Loucy (cell line): ENCODE data around the gene ODC1.
"Not testable (repeated sequence)": the region's sequence is repeated elsewhere in the genome, so short reads cannot be mapped to it uniquely, and the experiment has no call there.

Experiments
- H2AFZ ChIP-seq: fragments of 200-600 bp; sonication (generic); 2 replicates; pipeline ENCODE4 v1.6.0; 2016; ENCODE audit warnings: antibody characterized with exemption, mild to moderate bottlenecking, low read length, moderate library complexity
- H3F3A ChIP-seq: fragments of 200-600 bp; 2 replicates; pipeline ENCODE4 v1.6.0; 2016; ENCODE audit warnings: antibody characterized with exemption, low read depth, mild to moderate bottlenecking
- H3K27me3 ChIP-seq: fragments of 200-600 bp; sonication (generic); 2 replicates; pipeline ENCODE4 v1.6.1; 2014; ENCODE audit warnings: low read length, mild to moderate bottlenecking; ENCODE audit not compliant: insufficient read depth, poor library complexity, severe bottlenecking
- H3K36me3 ChIP-seq: fragments of 200-600 bp; sonication (generic); 2 replicates; pipeline ENCODE4 v1.6.1; 2016; ENCODE audit warnings: low read length; ENCODE audit not compliant: insufficient read depth
- H3K4me1 ChIP-seq: fragments of 200-600 bp; sonication (generic); 2 replicates; pipeline ENCODE4 v1.5.1; 2014; ENCODE audit warnings: low read length, mild to moderate bottlenecking; ENCODE audit not compliant: insufficient read depth, poor library complexity, severe bottlenecking
- H3K4me2 ChIP-seq: fragments of 200-600 bp; sonication (generic); 2 replicates; pipeline ENCODE4 v1.6.0; 2014; ENCODE audit warnings: antibody characterized with exemption, low read length, low read depth, mild to moderate bottlenecking; ENCODE audit not compliant: poor library complexity, severe bottlenecking
- H3K4me3 ChIP-seq: fragments of 200-600 bp; sonication (generic); 2 replicates; pipeline ENCODE4 v1.5.1; 2014; ENCODE audit warnings: low read length, mild to moderate bottlenecking, mixed read lengths; ENCODE audit not compliant: poor library complexity, severe bottlenecking
- H3K79me2 ChIP-seq: fragments of 200-600 bp; sonication (generic); 2 replicates; pipeline ENCODE4 v1.6.1; 2014; ENCODE audit warnings: low read length; ENCODE audit not compliant: insufficient read depth
- H3K9ac ChIP-seq: fragments of 200-600 bp; sonication (generic); 2 replicates; pipeline ENCODE4 v1.6.0; 2014; ENCODE audit warnings: mild to moderate bottlenecking, low read depth, low read length, moderate library complexity; ENCODE audit not compliant: poor library complexity, severe bottlenecking
- H3K9me2 ChIP-seq: fragments of 200-600 bp; sonication (generic); replicated peaks from 2 replicates; pipeline ENCODE4 v1.6.1; 2016; ENCODE audit warnings: low read depth, low read length, mixed read lengths
- H3K9me3 ChIP-seq: fragments of 200-600 bp; sonication (generic); 2 replicates; pipeline ENCODE4 v1.6.1; 2014; ENCODE audit warnings: mild to moderate bottlenecking, antibody characterized with exemption, low read length, low read depth; ENCODE audit not compliant: insufficient read depth
- H4K20me1 ChIP-seq: fragments of 200-600 bp; sonication (generic); 2 replicates; pipeline ENCODE4 v1.6.0; 2014; ENCODE audit warnings: antibody characterized with exemption, low read length, mild to moderate bottlenecking; ENCODE audit not compliant: insufficient read depth, poor library complexity, severe bottlenecking
- EZH2phosphoT487 ChIP-seq: fragments of 200-600 bp; IDR thresholded peaks from 2 replicates; pipeline ENCODE4 v1.6.1; 2018; ENCODE audit warnings: antibody characterized with exemption, mild to moderate bottlenecking, moderate library complexity, borderline replicate concordance
- TF ChIP-seq, protein P1 (sequence below): fragments of 200-600 bp; sonication (generic); conservative IDR thresholded peaks from 2 replicates; pipeline ENCODE4 v1.5.1; 2014; ENCODE audit warnings: mild to moderate bottlenecking, antibody characterized with exemption, low read length

Gene ODC1

DNA sequence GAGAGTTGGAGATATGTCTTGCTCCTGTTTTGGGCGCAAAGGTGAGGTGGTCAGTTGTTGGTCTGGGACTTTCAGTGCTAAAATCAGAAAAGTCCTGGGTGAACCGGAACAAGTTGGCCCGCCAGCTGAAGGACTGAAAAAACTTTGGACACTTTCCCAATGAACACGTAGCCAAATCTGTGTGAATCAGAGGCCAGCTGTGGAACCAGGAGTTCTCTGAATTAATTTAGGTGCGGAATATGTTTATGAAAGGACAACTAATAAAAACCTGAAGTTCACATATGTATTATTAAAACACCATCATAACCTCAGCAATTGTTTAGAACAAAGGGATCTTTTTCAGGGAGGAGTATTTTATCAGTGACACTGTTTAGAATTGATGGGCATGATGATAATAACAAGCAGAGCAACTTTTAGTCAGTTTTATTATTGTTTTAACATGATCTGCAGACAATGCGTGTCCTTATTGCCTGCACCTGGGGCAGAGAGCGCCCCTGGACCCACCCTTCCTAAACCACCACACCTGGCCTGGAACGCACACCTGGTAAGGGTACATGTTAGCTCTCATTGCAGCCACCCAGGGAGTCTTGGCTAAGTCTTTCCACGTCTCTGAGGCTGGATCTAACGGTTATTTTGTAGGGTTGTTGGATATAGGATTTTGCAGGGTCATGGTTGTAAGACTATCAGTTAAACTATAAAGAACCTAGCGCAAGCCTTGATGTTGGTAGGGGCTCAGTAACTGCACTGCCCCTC, 9.9 kb upstream of the ODC1 start:
- Histone ChIP-seq H3K9ac (no peak overlapping the region), H3K9me2 (no peaks in the 10 kb centered on the region), H3K4me1 (no peaks in the 10 kb centered on the region), H3K36me3 (no peaks in the 10 kb centered on the region), H3K27me3 (no peaks in the 10 kb centered on the region), H3F3A (no peaks in the 10 kb centered on the region), H4K20me1 (no peaks in the 10 kb centered on the region), H2AFZ (no peak overlapping the region), H3K79me2 (no peaks in the 10 kb centered on the region), H3K4me3 (no peak overlapping the region), H3K4me2 (no peak overlapping the region), H3K9me3 (no peaks in the 10 kb centered on the region)
- TF ChIP-seq EZH2phosphoT487 = no peak
- TF ChIP-seq, protein P1, sequence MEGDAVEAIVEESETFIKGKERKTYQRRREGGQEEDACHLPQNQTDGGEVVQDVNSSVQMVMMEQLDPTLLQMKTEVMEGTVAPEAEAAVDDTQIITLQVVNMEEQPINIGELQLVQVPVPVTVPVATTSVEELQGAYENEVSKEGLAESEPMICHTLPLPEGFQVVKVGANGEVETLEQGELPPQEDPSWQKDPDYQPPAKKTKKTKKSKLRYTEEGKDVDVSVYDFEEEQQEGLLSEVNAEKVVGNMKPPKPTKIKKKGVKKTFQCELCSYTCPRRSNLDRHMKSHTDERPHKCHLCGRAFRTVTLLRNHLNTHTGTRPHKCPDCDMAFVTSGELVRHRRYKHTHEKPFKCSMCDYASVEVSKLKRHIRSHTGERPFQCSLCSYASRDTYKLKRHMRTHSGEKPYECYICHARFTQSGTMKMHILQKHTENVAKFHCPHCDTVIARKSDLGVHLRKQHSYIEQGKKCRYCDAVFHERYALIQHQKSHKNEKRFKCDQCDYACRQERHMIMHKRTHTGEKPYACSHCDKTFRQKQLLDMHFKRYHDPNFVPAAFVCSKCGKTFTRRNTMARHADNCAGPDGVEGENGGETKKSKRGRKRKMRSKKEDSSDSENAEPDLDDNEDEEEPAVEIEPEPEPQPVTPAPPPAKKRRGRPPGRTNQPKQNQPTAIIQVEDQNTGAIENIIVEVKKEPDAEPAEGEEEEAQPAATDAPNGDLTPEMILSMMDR = no peak

DNA sequence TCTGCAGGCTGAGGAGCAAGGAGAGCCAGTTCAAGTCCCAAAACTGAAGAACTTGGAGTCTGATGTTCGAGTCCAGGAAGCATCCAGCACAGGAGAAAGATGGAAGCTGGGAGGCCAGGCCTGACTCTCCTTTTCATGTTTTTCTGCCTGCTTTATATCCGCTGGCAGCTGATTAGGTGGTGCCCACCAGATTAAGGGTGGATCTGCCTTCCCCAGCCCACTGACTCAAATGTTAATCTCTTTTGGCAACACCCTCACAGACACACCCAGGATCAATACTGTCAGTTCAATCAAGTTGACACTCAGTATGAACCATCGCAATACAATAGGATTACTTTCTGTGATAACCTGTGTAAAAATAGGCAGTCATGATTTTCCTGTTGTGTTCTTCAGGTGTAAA, 9.1 kb upstream of the ODC1 start:
- H3K27me3 ChIP-seq, H3K4me3 ChIP-seq, H3K4me1 ChIP-seq, H3K9me3 ChIP-seq, H3K4me2 ChIP-seq, H3K79me2 ChIP-seq, H2AFZ ChIP-seq, H3K9ac ChIP-seq, H3K36me3 ChIP-seq, H4K20me1 ChIP-seq, H3F3A ChIP-seq, H3K9me2 ChIP-seq: not testable (repeated sequence)

DNA sequence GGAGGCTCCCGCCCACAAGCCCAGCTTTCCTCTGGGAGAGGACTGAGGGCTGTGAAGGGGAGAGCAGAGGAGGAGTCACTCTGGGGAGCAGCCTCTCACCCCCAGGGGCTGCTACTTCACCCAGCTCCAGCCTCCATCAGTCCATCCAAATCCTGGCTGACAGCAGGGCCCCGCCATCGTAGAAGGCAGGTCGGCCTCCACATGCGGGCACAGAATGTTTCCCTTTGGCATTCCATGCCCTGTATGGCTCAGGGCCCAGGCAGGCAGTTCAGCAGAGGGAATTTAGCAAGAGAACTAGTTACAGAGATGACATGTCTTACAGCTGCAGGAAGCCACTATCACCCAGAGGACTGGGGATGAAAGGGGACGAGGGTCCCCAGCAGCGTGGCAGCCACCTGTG, 6.4 kb upstream of the ODC1 start:
- Histone ChIP-seq H3F3A (no peaks in the 10 kb centered on the region), H3K27me3 (no peaks in the 10 kb centered on the region), H3K9me2 (no peaks in the 10 kb centered on the region), H3K79me2 (peaks cover 5% of the 10 kb centered on the region; the same call in 1 of the 2 replicates), H3K9ac (no peak overlapping the region), H3K9me3 (no peaks in the 10 kb centered on the region), H3K36me3 (no peaks in the 10 kb centered on the region), H4K20me1 (no peaks in the 10 kb centered on the region), H3K4me3 (no peak overlapping the region), H3K4me2 (no peak overlapping the region), H2AFZ (no peak overlapping the region), H3K4me1 (peaks cover 12% of the 10 kb centered on the region)
- TF ChIP-seq EZH2phosphoT487 = no peak
- TF ChIP-seq, protein P1 = no peak

DNA sequence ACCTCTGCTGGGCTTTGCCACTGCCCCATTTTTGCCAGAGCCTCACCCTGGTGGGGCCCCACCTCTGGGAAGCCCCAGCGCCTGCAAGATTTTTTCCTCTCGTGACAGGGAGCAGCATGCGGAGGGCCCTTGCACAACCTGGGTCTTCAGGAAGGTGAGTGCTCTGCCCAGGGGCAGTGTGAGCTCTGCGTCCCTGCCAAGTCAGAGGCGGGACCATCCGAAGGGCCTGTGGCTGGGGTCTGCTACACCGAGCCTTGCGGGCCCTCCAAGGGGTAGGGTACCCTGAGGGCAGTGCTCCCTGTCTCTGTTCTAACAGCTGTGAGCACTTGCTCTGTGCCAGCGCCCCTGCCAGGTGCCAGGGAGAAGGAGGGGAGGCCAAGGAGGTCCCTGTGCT, 5.8 kb upstream of the ODC1 start:
- H3K4me2 ChIP-seq = no peak overlapping the region
- no peaks in the 10 kb centered on the region for H3K36me3 ChIP-seq
- no peaks in the 10 kb centered on the region for H3K27me3 ChIP-seq
- no peaks in the 10 kb centered on the region for H3F3A ChIP-seq
- no peaks in the 10 kb centered on the region for H3K9me2 ChIP-seq
- peaks cover 8% of the 10 kb centered on the region for H3K79me2 ChIP-seq
- TF ChIP-seq, protein P1 = no peak
- no peak for TF ChIP-seq EZH2phosphoT487
- H3K9ac ChIP-seq = no peak overlapping the region
- H3K4me3 ChIP-seq = no peak overlapping the region
- peaks cover 18% of the 10 kb centered on the region for H3K4me1 ChIP-seq
- no peak overlapping the region for H2AFZ ChIP-seq
- H3K9me3 ChIP-seq = no peaks in the 10 kb centered on the region
- H4K20me1 ChIP-seq = no peaks in the 10 kb centered on the region
